HG02884 (cell line): Measurements from ENCODE around the gene SLIT3.

ENCODE experiments used
- ATAC-seq: cut with Tn5 transposase; IDR thresholded peaks from one replicate; pipeline ENCODE4 v1.9.1; 2021; ENCODE audit warnings: mild to moderate bottlenecking, moderate library complexity; ENCODE audit not compliant: unreplicated experiment

Gene SLIT3

DNA sequence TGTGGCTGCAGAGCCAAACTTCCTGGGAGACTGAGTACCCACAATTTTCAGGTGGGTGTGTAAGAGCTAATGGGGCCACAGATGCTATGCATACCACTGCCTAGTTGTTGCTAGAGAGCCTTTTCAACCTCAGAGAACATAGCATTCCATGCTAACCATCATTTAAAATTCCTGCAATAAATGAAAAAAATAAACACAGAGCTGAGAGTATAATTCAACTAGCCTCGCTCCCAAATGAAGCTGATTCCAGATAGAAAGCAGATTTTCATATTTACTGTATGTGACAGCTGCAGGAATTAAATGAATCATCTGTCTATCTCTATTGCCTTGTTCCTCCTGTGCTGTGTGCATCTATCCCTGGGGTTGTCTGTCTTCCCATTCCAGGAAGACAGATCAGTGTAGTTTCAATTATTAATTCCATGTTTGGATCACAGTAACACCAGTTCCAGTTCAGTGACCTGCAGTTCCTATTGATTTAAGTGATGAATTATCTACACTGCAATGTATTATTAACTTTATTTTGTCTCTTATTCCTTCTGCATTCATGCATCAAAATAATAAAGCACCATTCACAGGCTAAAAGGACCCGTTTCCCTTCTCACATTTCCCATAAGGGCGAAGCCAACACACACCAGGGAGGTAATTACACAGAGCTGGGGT, 324.5 kb downstream of the SLIT3 start:
- no peak for ATAC-seq

DNA sequence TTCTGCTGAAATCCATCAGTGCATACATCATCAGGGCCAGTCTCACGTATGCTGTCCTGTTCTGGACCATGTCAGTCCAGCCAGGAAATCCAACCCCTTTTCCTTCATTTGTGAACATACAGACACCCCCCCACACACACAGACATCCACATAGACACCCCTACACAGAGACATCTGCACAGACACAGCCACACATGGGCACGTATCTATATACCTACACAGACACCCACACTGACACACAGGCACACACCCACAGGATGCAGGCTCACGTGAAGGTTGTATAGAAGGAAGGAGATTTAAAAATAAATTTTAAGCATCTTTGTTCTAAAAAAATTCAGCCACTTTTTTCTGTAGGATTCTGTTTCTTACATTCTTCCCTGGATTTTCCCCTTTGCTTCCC, 325.6 kb downstream of the SLIT3 start:
- no peak for ATAC-seq

DNA sequence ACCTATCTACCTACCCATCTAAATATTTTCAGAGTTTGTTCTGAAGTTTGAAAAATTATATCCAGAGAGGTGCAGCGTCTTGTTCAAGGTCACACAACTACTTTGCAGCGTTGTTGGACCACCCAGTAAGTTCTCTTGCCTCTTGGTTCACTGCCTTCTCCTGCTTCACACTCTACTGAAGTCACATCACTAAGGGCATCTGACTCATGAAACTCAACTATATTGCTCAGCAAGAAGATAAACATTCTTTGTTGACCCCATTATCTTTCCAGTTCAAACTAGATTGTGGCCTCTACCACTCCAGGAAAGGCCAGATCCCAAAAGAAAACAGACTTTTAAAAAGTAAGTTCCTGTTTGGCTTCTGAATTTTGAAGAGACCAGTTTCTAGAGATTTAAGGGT, 326.9 kb downstream of the SLIT3 start:
- no peak for ATAC-seq

DNA sequence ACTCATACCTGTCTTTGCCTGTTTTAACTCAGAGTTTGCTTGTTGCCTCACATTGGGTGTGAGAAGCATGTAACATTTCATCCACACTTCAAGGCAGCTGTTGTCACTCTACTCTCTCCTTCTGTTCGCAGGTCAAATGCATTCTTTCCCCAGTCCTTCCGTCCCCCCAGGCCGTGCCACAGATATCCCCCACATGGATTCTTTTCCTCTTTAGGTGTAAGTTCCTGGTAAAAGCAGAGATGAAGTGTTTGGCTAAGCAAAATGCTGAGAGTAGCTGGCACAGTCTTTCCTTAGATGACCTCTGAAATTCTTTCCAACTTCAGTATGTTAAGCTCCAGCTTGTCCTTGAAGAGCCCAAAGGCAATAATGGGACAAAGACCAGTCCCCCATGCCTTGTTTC, 328.2 kb downstream of the SLIT3 start:
- no peak for ATAC-seq

DNA sequence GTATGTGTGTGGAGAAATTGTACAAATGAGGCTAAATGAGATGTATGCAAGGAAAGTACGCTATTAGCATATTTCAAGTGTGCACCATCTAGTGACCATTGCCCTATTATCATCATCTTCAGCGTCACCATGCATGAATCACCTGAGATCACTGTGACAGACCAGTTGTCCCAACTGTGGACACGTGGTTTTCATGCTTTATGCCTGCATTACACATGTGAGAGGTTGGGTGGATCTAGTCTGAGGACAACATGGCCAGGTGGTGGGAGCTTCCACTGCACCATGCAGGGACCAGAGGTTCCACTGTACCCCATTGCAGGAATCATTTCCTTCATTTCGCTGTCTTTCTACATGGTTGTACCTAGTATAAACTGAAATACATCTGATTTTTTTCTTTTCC, 329.8 kb downstream of the SLIT3 start:
- ATAC-seq, result no peak

DNA sequence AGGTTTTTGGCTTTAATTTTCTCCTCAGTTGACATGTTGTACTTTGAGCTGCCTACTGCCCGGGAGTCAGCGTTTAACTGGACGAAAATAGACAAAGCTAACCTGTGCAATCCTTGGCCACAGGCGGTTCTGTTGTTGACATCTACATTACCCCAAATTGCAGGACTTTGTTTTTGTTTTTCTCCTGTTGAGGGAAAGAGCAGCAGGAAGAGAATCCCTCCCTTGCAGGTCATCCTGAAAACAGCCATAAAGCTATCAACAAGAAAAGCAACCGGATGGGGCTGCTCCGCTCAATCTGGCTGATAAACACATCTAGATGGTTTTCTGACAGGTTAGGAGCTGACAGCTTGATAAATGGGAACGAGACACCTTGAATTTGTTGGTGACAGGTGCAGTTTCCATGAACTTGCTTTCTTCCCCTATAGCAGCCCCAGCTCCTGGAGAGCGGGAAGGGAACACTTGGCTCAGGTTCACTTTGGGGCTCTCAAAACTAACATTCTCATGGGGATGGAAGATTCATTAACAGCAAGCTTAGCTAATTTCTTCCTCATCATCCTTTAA, 331.5 kb downstream of the SLIT3 start:
- ATAC-seq, result no peak

DNA sequence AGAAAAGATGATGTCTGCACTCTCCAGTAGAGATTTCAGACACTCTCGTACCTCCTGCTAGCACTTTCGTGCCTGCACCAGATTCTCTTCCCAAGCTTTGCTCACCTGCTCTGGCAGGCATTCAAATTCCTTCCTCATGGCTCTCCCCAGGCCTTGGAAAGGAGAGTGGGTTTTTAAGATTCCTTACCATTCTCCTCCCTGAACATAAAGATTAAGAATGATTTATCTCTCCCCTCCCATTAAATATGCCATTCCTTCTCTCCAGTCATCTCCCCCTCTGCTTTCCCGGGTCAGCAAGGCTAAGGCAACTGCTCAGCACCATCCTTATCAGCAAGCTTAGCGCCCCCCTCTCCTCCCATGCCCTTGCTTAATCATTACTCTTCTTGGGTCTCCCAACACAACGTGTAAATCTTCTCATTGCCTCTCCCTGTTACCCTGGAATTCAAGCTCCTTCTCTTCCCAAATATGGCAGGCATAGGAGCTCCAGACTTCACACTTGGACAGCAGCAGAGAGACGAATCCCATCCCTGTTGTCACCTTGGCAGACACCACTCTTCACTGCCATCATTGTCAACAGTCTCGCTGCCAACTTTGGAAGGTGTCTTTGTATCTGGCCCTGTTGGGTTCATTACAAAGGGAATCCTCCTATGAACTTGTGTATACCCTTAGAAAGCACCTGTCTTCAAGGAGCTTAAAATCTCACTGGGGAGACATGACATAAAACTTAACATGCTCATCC, 332.9 kb downstream of the SLIT3 start:
- no peak for ATAC-seq

DNA sequence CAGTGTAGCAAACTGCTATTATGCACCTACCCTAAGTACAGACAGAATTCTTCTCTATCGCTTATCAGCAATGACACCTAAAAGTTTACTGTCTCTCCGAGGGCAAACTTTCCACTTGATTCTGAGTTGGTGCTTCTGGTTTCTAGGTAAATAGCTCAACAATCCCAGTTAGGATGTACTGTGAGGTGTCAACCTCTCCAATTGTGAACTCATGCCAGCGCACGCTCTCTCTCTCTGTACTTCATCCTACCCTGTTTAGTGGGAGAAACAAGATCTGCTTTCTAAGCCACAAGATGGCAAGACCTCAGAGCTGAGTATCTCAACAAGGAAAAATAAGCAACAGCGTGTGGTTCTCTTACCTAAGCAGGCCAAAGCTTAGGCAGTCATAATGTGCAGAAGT, 335.3 kb downstream of the SLIT3 start:
- no peak for ATAC-seq

DNA sequence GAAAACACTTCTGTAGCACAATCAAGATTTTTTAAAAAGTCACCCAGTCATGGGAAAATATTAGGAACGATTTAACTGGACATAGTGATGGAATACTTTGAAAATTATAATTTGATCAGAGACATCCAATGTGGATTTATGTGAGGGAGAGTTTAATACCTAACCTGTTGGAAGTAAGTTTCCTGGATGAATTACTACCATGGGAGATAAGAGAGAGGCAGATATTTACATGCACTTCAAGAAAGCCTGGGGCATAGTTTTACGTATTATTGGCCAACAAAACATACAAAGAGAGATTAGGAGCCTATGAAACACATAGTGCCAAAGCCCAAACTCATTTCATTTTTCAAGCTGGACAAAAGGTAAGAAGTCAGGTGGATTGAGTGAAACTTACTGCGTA, 336.8 kb downstream of the SLIT3 start:
- ATAC-seq, result no peak

DNA sequence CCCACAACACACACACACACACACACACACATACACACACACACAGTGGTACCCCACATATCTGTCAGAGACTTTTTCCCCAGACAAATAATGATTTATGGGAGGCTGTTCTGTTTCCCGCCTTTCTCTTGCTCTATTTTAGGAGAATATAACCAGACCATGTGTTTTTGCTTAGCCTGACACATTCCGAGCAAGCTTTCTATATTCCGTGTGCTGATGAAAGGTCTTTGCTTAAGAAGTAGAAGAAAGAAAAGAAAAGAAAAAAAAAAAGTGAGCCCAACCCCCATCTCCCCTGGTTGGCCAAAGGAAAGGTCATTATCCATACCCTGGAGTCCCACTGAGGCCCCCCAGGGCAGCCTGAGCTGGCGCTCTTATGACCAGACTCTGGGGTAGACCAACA, 338.6 kb downstream of the SLIT3 start:
- ATAC-seq, result no peak

DNA sequence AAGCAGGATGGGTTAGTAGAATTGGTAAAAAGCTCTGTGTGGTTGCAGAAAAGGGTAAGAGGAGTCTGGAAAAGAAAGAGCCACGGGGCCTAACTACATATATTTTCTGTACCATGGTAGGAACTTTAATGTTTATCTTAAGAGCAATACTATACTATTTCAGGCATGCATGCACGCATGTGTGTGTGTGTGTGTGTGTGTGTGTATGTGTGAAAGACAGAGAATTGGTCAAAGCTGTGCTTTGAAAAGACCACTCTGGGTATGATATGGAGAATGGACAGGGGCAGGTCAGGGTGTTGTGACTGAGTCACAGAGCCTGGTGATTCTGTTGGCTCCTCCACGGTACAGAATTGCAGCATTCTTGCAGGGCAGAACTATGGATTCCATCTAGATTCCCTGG, 339.3 kb downstream of the SLIT3 start:
- no peak for ATAC-seq

DNA sequence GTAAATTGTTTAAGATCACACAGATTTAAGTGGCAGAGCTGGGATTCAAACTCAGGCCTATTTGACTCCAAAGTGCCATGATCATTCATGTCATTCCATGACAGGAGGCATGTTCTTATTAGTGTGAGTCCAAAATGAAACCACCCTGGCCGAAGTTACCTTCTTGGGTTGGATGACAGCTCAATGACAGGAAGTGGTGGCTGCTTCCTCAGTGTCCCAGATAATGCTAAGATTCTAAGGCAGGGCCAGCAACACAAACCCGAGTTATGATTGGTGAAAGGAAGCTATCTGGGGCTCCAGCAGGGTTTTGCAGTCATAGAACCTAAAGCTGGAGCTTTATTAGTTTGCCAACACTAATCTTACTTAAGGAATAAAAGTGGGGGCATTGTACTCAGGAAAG, 340.4 kb downstream of the SLIT3 start:
- no peak for ATAC-seq

DNA sequence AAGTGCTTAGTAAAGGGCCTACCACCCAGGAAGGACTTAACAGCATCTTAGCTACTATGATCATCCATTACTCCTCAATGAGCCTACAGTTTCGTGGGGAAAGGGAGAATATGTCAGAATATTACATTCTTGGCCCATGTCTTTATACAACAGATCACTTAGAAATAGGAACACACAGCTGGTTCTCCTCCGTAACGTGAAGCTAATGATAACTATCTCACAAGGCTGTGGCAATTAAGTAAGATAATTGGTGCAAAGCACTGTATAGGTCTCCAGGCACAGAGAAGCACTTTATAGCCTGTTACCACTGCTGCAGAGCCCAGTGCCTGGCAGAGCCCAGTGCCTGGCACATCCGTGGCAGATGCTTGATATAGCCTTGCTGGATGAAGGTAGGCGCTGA, 347.6 kb downstream of the SLIT3 start:
- no peak for ATAC-seq

DNA sequence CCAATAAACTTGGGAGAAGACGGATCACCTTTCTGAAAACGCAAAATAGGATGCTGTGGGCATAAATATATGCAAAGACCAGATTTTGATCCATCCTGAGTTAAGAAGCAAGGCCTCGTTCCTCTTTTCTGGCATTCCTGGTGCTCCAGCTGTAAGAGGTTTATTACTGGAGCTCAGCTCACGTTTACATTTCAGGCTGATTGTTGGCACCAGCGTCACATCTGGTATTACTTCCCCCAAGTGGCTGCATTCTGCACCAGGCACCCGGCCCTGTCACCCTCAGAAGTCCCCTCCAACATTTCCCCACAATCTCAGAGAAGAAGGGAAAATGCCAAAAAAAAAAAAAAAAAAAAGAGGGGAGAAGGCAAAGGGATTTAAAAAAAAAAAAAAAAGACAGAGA, 348.7 kb downstream of the SLIT3 start:
- no peak for ATAC-seq

DNA sequence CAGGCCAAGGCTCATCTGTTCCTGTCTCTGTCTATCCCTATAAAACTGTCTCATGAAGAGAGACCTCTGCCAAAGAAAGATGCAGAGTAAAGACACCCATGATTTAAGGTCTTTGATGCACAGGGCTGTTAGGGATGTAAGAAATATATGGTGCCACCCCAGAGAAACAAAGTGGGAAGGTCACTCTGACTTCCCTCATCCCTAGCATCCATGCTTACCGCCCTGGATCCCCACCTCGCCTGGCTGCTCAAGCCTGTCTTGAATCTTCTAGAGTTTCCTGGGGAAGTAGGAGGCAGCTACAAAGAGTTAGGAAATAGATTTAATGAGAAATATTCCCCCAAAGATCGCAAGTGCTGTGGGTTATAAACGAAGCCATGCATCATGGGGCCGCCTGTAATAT, 349.2 kb downstream of the SLIT3 start:
- no peak for ATAC-seq

DNA sequence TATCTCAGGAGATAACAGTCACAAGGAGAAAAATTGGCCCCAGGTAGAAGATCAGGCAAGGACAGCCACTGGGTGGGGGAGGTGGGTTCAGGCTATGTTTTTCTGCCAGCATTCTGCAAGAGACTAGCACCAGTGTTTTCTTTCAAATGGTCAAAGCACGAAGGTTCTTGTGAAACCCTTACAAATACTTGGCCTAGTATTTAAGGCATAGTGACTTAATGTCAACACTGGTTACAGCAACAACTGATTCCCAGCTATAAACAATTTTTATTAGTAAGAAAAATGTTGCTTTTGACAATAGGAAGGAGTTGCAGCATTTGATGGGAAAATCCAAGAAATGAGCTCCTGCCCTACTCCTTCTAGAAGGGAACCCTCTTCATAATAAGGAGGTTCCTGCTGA, 349.6 kb downstream of the SLIT3 start:
- ATAC-seq, result no peak

DNA sequence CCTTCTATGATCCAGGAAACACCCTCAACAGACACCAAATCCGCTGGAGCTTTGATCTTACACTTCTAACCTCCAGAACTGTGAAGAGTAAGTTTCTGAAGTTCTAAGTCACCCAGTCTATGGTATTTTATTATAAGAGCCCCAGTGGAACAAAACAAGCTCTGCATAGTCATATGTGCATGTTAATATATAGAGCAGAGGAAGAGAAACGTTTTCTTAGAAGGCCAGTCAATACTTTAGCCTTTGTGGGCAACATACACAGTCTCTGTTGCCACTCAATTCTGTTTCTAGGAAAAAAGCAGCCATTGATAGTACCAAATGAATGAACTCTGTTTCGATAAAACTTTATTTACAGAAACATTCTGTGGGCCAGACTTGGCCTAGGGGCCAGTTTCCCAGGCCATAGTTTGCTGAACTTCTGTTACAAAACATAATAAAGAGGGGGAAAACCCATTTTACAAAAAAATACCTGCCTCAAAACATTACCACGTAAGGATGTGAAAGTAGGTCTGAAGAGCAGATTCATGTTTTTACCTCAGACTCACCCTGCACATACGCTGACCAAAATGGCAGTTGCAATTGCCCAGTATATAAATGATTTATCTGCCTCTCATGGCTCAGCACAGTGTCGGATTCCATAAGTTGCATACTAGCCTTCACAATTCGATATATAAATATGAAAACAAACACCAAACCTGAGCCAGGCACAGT, 350.5 kb downstream of the SLIT3 start:
- ATAC-seq, result peak; percentile 52

DNA sequence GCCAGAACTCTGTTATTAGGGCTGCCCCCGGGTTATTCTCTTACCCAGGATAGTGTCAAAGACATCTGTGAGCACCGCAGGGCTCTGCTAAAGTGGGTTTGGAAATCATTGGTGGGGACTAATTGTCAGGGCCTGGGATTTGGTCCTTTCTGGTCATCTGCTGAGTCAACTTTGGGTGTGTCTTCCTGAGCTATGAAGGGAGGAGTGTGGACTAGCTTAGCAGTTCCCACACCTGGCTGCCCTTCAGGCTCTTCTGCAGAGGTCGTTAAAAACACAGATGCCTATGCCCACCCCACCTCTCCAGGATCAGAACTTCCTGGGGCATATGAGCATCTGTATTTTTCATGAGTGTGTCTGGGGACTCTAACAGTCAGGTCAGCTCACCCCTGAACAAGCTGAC, 352.2 kb downstream of the SLIT3 start:
- no peak for ATAC-seq

DNA sequence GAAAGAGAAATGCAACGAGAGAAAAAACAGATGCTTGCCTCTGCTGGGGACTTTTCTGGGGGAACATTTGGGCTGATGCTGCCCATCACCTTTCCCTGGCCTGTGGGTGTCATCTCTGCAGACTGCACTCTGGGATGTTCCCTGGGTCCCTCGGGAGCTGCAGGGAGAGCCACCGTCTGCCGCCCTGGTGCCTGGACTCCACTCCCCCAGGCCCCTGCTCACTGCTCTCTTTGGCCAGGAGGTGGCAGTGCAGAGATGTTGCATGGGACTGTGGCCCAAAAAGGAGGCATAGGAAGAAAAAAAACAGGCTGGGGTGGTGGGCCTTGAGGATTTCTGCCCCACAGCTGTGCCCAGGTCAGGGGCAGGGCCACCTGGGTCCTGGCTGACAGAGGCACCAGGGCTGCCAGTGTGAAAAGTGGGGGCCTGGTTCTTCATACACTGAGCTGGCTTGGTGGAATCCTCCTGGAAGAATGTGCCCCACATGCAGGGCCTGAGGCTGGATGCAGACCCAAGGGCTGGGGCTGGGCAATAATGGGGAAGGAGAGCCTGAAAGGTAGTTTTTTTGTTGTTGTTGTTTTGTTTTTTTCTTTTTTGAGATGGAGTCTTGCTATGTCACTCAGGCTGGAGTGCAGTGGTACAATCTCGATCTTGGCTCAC, 353.6 kb downstream of the SLIT3 start:
- ATAC-seq, result peak; percentile 68

DNA sequence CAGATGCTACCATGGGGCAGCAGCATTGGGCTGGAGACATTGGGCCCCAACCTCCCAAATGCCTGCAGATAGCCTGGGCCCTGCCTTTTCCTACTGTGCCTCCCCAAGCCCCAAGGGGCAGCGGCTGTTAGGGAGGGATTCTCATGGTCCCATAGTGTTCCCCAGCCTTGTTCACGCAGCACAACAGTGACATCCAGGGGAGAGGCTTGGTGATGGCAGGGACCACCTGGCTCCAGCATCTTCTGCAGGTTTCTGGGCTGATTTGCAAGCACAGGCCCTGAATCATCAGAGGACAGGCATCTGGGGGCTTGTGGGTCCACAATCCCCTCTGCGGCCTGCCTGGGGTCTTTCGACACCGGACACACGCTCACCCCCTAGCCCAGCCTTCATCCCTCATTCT, 354.6 kb downstream of the SLIT3 start:
- no peak for ATAC-seq

DNA sequence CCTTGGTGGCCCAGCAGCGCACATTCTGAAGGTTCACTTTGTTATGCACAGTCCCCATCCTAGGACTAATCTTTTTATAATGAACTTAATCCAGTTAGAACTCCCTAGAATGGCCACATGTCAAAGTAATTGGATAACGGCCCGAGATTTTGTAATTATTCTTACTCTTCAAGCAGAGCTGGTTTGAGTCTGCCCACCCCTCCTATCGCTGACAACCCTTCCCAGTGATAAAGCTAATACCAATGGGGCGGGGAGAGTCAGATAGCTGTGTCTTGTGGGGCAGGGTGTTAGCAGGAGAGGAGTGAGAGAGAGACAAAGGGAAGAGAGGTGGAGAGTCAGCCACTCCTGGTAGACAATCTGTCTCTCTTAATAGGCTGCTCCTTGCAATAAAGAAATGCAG, 356.9 kb downstream of the SLIT3 start:
- no peak for ATAC-seq
